Measurements from ENCODE around the gene SLC6A8. TPM values are rescaled to one million over a fixed set of nuclear protein-coding genes. Genes with fewer than 3 reads are reported as not detected.

The SLC6A8 gene
- total RNA-seq, 1 donor from 2014 or later = 7.9 TPM

- Mint-ChIP-seq H3K27me3 (ENCODE audit: unreplicated experiment) (peaks cover 3% of the 10 kb centered on the region), H3K9me3 (ENCODE audit: unreplicated experiment) (no peaks in the 10 kb centered on the region), H3K36me3 (ENCODE audit: low read depth, unreplicated experiment) (no peaks in the 10 kb centered on the region), H3K4me1 (ENCODE audit: unreplicated experiment) (no peaks in the 10 kb centered on the region), H3K27ac (ENCODE audit: unreplicated experiment) (no peak overlapping the region), H3K4me3 (ENCODE audit: unreplicated experiment) (no peak overlapping the region)
- DNase-seq (ENCODE audit: low spot score) = no peak
- TF ChIP-seq CTCF (IDR thresholded peaks at IDR 0.05; ENCODE audit: unreplicated experiment) = no peak
These were observed 20.3 kb upstream of the SLC6A8 start for GRCh38 chrX:153667281-153667955.

- peak; percentile 76 for DNase-seq (ENCODE audit: low spot score)
- Mint-ChIP-seq H3K36me3 (ENCODE audit: low read depth, unreplicated experiment) (no peaks in the 10 kb centered on the region), H3K27ac (ENCODE audit: unreplicated experiment) (no peak overlapping the region), H3K4me3 (ENCODE audit: unreplicated experiment) (no peak overlapping the region), H3K27me3 (ENCODE audit: unreplicated experiment) (peaks cover 6% of the 10 kb centered on the region), H3K4me1 (ENCODE audit: unreplicated experiment) (no peaks in the 10 kb centered on the region), H3K9me3 (ENCODE audit: unreplicated experiment) (no peaks in the 10 kb centered on the region)
- TF ChIP-seq CTCF (IDR thresholded peaks at IDR 0.05; ENCODE audit: unreplicated experiment) = peak; percentile 73
These were observed 19.8 kb upstream of the SLC6A8 start for GRCh38 chrX:153667956-153668396.

- no peak for TF ChIP-seq CTCF (IDR thresholded peaks at IDR 0.05; ENCODE audit: unreplicated experiment)
- H3K9me3 Mint-ChIP-seq (ENCODE audit: unreplicated experiment) = no peaks in the 10 kb centered on the region
- no peaks in the 10 kb centered on the region for H3K36me3 Mint-ChIP-seq (ENCODE audit: low read depth, unreplicated experiment)
- H3K4me1 Mint-ChIP-seq (ENCODE audit: unreplicated experiment) = no peaks in the 10 kb centered on the region
- H3K27ac Mint-ChIP-seq (ENCODE audit: unreplicated experiment) = no peak overlapping the region
- DNase-seq (ENCODE audit: low spot score) = no peak
- peaks cover 6% of the 10 kb centered on the region for H3K27me3 Mint-ChIP-seq (ENCODE audit: unreplicated experiment)
- H3K4me3 Mint-ChIP-seq (ENCODE audit: unreplicated experiment) = no peak overlapping the region
These were observed 19.1 kb upstream of the SLC6A8 start for GRCh38 chrX:153668423-153669173.

- H3K9me3 Mint-ChIP-seq (ENCODE audit: unreplicated experiment) = no peaks in the 10 kb centered on the region
- H3K36me3 Mint-ChIP-seq (ENCODE audit: low read depth, unreplicated experiment) = no peaks in the 10 kb centered on the region
- no peak overlapping the region for H3K27ac Mint-ChIP-seq (ENCODE audit: unreplicated experiment)
- DNase-seq (ENCODE audit: low spot score) = peak; percentile 60
- H3K4me3 Mint-ChIP-seq (ENCODE audit: unreplicated experiment) = no peak overlapping the region
- H3K4me1 Mint-ChIP-seq (ENCODE audit: unreplicated experiment) = no peaks in the 10 kb centered on the region
- peaks cover 6% of the 10 kb centered on the region for H3K27me3 Mint-ChIP-seq (ENCODE audit: unreplicated experiment)
- TF ChIP-seq CTCF (IDR thresholded peaks at IDR 0.05; ENCODE audit: unreplicated experiment) = peak; percentile 87
These were observed 18.4 kb upstream of the SLC6A8 start for GRCh38 chrX:153669174-153669890.

Measured in endothelial cell (in vitro differentiated cells).